Uterus (tissue), 4 donors: ENCODE results near the gene MOSPD3. TPM values are rescaled to one million over a fixed set of nuclear protein-coding genes. Genes with fewer than 3 reads are reported as not detected.

Experiments used
- DNase-seq, 2 donors: peaks; one replicate each; pipeline ENCODE4 v3.0.0-alpha.2; 2019 to 2020
- H3K27ac ChIP-seq, 2 donors: fragments of 200-600 bp; sonication (generic); 1 replicate in 1 of 2; 2 replicates in 1 of 2; pipeline ENCODE4 v1.5.1; 2016 to 2018
- H3K27me3 ChIP-seq, 2 donors: fragments of 200-600 bp; sonication (generic); one replicate each; pipeline ENCODE4 v1.5.1; 2018 to 2019; ENCODE audit warnings: control low read depth in 1 of 2
- H3K36me3 ChIP-seq, 2 donors: fragments of 200-600 bp; sonication (generic); one replicate each; pipeline ENCODE4 v1.5.1; 2019; ENCODE audit warnings: control low read depth in 1 of 2
- H3K4me1 ChIP-seq, 2 donors: fragments of 200-600 bp; sonication (generic); one replicate each; pipeline ENCODE4 v1.5.1; 2018 to 2019; ENCODE audit warnings: control low read depth in 1 of 2
- H3K4me3 ChIP-seq, 2 donors: fragments of 200-600 bp; sonication (generic); 1 replicate in 1 of 2; 2 replicates in 1 of 2; pipeline ENCODE4 v1.5.1; 2018 to 2019; ENCODE audit warnings: mild to moderate bottlenecking in 1 of 2
- H3K9me3 ChIP-seq, 2 donors: fragments of 200-600 bp; sonication (generic); one replicate each; pipeline ENCODE4 v1.5.1; 2019; ENCODE audit warnings: control low read depth in 1 of 2
- POLR2A ChIP-seq, 2 donors: fragments of 450-650 bp; IDR thresholded peaks; one replicate each; pipeline ENCODE4 v1.6.1; 2016; ENCODE audit warnings: antibody characterized with exemption in 2 of 2, mild to moderate bottlenecking in 1 of 2, moderate library complexity in 1 of 2
- intact Hi-C: fragments of 100-400 bp; cut with DNase I; formaldehyde crosslinking; loops from one replicate; pipeline ENCODE4 v1.15.1; 2023; ENCODE audit warnings: low total_unique reads
- total RNA-seq, 4 donors: library from RNA; depleted of rRNA in 3 of 4; stranded (reverse); fragments of >200 nt in 3 of 4; gene quantifications; one replicate each; pipeline versions ENCODE4 v1.1.0 to v1.2.4, GENCODE V29; 2014 to 2023
- TF ChIP-seq, protein P1 (sequence below), 4 experiments: fragments of 200-600 bp in 2 of 4; fragments of 450-650 bp in 2 of 4; sonication (generic) in 2 of 4; IDR thresholded peaks; one replicate each; pipeline ENCODE4 v1.5.1; 2016 to 2019; ENCODE audit warnings: antibody characterized with exemption in 4 of 4, mild to moderate bottlenecking in 2 of 4, moderate library complexity in 1 of 4
- donor health status: DM: yes; HTN: yes; CAD: no.

The MOSPD3 gene
- total RNA-seq, 4 donors from 2014 or later, result 1.3 to 35.3 (median 15.1) TPM

DNA sequence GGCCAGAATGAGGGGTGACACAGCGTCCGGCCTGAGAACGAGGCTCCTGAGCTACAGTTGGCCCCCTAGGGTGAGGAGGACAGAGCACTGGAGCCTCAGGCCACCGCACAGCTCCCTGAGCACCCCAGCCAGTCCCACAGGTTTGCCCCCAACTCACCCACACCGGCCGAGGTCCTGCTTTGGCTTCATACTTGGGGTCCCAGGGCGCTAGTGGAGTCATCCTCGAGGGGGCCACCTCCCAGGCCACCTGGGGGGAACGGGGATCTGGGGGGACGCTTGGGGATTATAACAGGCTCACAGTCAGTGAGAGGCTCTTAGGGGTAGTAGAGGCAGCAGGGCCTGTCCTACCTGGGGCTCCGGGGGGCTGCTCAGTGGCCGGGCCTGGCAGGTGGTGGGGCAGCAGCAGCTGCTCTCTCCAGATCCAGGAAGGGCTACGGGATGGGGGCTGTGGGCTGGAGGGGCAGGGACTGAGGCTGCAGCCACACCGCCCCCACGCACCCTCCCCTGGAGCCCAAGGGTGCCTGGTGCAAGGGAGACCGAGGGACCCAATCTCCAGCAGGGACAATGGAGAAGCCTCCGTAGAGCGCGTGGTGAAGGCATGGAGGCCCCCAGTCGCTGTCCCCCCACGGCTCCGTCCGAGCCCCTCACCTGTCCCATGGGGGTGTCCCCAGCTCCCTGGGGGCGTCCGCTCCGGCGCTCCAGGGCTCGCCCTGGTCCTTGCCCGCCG is 39.2 kb upstream of the MOSPD3 start:
- no peak overlapping the region for H3K27ac ChIP-seq
- H3K9me3 ChIP-seq, result no peaks in the 10 kb centered on the region
- intact Hi-C loops, result no loop called here
- TF ChIP-seq, protein P1, sequence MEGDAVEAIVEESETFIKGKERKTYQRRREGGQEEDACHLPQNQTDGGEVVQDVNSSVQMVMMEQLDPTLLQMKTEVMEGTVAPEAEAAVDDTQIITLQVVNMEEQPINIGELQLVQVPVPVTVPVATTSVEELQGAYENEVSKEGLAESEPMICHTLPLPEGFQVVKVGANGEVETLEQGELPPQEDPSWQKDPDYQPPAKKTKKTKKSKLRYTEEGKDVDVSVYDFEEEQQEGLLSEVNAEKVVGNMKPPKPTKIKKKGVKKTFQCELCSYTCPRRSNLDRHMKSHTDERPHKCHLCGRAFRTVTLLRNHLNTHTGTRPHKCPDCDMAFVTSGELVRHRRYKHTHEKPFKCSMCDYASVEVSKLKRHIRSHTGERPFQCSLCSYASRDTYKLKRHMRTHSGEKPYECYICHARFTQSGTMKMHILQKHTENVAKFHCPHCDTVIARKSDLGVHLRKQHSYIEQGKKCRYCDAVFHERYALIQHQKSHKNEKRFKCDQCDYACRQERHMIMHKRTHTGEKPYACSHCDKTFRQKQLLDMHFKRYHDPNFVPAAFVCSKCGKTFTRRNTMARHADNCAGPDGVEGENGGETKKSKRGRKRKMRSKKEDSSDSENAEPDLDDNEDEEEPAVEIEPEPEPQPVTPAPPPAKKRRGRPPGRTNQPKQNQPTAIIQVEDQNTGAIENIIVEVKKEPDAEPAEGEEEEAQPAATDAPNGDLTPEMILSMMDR (IDR thresholded peaks at IDR 0.05), result no peak
- no peak for TF ChIP-seq POLR2A (IDR thresholded peaks at IDR 0.05)
- H3K27me3 ChIP-seq, result no peaks in the 10 kb centered on the region
- H3K4me1 ChIP-seq, result peaks cover 0 to 3% of the 10 kb centered on the region in 2 donors
- no peaks in the 10 kb centered on the region for H3K36me3 ChIP-seq
- H3K4me3 ChIP-seq, result no peak overlapping the region
- no peak for DNase-seq

DNA sequence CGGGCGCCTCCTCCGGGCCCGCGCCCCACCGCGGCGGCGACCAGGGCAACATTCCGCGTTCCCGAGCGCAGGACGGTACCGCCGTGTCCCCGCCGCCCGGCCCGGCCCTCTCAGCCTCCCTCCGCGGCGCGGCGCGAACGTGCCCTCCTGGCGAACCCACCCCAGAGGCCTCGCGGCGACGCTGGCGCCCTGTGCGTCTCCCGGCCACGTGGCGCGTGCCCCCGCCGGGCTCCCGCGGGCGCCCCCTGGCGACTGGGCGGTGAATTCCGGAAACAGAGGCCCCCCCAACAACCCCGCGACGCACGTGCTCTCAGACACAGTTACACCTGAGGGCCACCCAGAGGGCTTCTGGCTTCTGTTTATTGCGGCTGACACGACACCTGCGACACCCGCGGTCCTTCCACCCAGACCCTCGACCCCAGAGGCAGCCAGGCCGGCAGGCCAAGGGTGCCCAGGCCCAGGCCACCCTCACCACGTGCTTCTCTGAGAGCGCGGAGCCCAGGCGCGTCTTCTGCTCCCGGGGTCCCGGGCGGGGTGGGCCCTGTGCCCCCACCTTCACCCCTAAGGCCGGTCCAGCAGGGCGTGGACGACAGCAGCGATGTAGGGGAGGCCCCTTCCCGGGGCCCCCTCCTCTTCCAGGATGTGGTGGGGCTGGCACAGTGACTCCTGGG is 38.5 kb upstream of the MOSPD3 start, which contains the start of gene SAP25:
Gene SAP25, minus strand, starts transcription at position 210 of the 671 bp plus-strand sequence. Its CDS starts 158 bp downstream, at position 52.
- no peaks in the 10 kb centered on the region for H3K36me3 ChIP-seq
- H3K9me3 ChIP-seq, result no peaks in the 10 kb centered on the region
- H3K4me3 ChIP-seq, result no peak within 1 kb of the TSS
- intact Hi-C loops, result no loop called here
- peaks cover 0 to 3% of the 10 kb centered on the region in 2 donors for H3K4me1 ChIP-seq
- no peak for DNase-seq
- H3K27me3 ChIP-seq, result no peaks in the 10 kb centered on the region
- no peak within 1 kb of the TSS for H3K27ac ChIP-seq
- TF ChIP-seq, protein P1 (IDR thresholded peaks at IDR 0.05), result no peak
- TF ChIP-seq POLR2A (IDR thresholded peaks at IDR 0.05), result no peak

DNA sequence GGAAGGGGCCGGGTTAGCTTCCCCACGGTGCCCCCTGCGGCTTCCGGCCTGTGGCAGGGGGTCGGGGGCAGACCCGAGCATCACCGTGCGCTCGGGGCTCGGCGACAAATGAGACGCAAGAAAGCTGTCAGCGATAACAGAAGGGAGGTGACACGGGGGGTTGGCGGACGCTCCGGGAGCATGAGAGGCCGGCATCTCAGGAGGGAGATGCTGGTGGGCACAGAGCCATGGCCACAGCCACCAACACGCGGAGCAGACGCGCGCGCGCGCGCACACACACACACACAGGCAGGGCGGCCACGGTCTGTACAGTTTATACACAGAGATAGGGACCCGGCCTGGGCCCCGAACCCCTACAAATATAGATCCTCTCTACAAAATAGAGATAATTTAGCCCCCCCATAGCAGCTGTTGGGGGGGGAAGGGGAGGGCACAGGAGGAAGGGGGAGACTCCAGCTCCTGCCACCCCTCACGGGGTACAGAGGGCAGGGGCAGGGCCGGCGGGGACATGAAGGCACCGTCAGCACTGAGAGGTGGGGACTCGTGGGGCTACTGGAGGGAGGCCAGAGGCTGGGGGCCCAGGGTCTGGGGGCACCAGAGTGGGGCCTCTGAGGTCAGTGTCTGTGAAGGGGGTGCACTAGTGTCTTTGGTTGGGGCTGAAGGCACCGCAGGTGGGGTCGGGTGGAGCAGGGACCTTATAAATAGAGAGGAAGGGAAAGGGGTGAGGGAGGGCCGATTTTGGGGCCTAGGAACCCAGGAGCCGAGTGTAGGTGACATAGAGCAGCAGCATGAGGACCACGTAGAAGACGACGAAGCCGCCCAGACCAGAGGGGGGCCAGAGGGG is 37.8 kb upstream of the MOSPD3 start:
- peak in 1 of 2 donors; percentile 23 for DNase-seq
- Histone ChIP-seq H3K4me3 (no peak overlapping the region), H3K27me3 (no peaks in the 10 kb centered on the region), H3K9me3 (no peaks in the 10 kb centered on the region), H3K36me3 (no peaks in the 10 kb centered on the region), H3K4me1 (peaks cover 0 to 3% of the 10 kb centered on the region in 2 donors), H3K27ac (no peak overlapping the region)
- TF ChIP-seq POLR2A (IDR thresholded peaks at IDR 0.05), result no peak
- TF ChIP-seq, protein P1 (IDR thresholded peaks at IDR 0.05), result no peak
- intact Hi-C loops, result no loop called here

DNA sequence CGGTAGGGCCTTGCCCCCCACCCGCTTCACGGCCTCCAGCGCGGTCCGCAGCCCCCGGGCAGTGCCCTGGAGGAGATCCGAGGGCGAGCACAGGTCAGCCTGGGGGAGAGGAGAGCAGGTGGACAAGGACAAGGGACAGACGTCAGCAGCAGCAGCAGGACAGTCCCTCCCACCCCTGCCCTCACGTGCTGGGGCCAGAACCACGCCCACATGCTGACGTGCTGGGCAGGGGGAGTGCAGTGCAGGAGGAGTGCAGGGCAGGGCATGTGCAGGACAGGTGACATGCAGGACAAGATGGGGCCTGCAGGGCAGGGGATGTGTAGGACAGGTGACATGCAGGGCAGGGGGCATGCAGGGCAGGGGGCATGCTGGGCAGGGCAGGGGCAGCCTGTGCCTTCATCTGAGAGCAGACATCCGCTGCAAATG is 37.1 kb upstream of the MOSPD3 start:
- intact Hi-C loops, result no loop called here
- no peaks in the 10 kb centered on the region for H3K36me3 ChIP-seq
- no peak for DNase-seq

More for the DNA sequence above, 37.1 kb upstream of the MOSPD3 start:
- no peak for TF ChIP-seq POLR2A (IDR thresholded peaks at IDR 0.05)
- TF ChIP-seq, protein P1 (IDR thresholded peaks at IDR 0.05), result no peak
- Histone ChIP-seq H3K27me3 (no peaks in the 10 kb centered on the region), H3K9me3 (no peaks in the 10 kb centered on the region), H3K27ac (no peak overlapping the region), H3K4me1 (peaks cover 0 to 3% of the 10 kb centered on the region in 2 donors), H3K4me3 (no peak overlapping the region)
